Kasumi-1 (cell line): ENCODE measurements around the gene SND1.

Source experiments
- DNase-seq, 2 experiments: peaks; one replicate each; lab custom pipeline; 2025; lab: John Stamatoyannopoulos, UW

The SND1 gene

DNA sequence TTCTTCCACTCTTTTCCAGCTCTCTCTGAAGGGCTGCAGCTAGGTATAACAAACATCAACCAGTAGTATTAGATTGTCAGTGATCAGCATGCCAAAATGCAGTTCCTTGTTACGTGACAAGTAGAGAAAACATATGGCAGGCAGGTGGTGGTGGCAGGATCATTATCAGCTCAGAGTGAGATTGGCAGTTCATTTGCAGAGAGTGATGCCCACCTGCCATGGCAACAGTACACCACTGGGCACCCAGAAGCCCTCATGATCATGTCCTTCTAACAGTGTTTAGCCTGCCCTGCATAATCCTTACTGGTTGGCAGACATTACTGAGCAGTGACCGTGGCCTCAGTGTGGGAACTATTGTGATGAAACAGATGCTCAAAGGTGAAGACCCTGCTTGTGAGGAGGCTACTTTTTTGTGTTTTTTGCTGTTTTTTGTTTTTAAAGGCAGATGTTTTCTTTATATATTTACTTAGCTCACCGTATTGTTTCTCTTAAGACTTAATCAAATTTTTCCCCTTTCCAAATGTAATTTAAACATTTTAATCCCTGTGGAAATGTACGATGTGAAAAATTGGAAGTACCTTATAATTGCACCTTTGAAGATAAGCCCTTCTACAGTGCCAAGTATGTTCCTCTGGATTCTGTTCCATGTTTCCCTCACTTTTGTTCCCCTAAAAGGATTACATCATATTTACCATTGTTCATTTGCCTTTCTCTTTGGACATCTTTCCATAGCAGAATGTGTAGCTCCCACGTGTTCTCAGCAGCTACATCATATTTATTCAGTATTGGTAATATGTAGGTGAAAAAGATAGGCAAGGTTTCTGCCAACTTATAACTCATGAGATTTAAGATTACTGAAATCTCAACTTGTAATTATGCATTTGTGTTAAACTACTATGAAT, 179.6 kb downstream of the SND1 start:
- no peak for DNase-seq

DNA sequence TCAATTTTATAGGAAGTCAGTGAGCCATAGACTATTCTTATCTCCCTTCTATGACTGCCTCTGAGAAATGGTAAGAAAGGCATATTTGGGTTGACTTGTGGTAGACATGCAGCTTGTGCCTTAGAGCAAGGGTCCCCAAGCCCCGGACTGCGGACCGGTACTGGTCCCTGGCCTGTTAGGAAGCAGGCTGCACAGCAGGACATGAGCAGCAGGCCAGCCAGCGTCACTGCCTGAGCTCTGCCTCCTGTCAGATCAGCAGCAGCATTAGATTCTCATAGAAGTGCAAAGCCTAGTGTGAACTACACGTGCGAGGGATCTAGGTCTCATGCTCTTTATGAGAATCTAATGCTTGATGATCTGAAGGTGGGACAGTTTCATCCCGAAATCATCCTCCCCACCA, 180.6 kb downstream of the SND1 start:
- DNase-seq, result no peak

DNA sequence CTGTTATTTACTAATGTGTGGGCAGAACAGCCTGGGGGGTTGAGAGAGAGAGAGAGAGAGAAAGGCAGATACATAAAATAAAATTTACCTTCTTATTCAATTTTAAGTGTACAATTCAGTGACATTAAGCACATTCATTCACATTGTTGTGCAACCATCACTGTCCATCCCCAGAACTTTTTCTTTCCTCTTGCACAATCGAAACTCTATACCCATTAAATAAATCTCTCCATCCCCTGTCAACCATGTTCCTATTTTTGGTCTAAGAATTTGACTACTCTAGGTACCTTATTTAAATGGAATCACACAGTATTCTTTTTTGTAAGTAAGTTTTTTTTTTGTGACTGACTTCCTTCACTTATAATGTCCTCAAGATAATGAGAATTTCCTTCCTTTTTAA, 181.6 kb downstream of the SND1 start:
- DNase-seq, result no peak

DNA sequence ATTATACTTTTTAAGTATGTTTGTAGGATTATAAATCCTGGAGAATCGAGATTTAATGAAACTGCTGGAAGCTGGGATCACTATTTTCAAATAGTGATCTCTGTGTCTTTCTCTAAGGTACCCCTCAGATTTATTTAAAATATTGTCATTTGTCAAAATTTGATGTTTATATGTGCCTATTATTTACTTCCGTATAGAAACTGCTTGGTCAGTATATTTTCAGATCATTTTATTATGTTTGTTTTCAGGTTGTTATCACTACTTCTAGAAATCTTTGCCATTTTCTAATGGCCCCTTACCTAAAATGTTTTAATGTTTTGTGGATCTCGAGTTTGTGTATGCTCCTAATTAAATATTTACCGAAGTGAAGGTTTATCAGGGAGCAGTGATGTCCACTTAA, 183.7 kb downstream of the SND1 start:
- DNase-seq, result no peak

DNA sequence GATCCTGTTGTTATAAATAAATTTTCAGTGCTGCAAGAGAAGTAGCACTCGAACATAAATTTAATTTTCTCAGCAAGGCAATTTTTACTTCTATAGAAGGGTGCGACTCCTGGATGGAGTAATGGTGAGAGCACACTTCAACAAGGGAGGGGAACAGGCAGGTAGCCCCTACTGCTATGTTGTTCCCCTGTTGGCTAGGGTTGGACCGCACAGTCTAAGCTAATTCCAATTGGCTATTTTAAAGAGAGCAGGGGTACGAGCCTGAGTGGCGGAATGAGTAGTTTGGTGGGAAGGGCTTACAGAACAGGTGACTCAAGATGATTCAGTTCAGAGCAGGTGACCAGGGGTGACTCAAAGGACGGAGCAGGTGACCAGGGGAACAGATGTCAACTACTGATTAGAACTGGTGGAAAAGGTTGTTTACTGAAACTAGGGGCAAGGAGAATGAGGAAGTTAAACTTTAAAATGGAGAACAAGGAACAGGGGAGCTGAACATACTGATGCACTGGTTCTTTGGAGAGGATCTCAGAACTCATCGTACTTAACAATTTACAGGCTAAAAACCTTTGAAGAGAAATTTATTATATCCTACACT, 185.9 kb downstream of the SND1 start:
- peak; percentile 68 to 80 for DNase-seq

DNA sequence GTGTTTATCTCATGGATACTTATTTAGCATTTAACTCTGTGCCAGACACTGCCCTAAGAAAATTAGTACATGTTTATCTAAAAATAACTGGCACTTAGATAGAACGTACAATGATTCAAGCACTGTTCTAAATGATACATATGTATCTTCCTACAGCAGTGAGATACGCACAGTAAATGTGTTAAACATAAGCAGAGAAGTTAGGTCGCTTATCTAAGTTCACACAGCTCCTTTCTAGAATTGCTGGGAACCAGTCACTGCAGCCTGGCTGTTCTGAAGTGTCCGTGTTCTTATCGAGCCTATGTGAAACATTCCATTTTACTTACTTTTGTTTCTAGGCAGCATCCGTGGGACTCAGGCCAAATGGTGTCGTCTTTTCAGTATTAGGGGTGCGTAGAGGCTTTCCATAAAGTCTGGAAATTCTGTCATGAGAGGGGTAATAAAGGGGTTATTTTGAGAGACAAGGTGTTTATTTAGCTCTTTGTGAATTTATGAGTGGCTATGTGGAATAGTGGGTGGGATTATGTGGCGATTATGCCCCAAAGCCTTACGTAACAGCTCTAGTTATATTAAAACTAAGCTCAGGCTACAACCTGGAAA, 186.9 kb downstream of the SND1 start:
- no peak for DNase-seq

DNA sequence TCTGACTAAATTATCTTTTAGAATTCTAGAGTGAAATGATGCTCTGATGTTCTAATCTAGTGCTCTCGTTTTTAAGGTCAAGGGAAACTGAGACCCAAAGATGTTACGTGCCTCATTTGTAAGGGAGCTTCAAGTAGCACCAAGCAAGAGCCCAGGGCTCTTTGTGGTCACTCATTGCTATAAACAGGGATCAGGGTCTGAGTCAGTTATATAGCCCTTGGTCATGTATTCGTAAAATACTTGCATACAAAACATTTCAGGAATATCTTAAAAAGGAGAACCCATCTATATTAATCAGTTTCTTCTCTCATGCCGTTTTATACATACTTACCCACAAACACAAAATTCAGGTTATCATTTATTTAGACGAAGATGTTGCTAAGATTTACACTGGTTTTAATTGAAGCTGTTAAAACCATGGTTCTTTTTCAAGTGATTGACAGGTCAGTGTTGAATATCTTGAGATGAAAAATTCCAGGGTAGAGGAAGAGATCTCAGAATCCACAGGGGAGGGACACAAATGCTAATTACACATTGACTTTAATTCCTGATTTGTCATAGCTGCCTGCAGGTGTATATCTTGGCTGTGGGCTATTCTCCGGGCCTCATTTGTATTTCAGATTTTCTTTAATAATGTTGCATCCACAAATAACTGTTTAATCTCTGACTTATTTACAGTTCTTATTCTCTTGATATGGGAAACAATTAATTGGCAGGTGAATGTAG, 188.4 kb downstream of the SND1 start:
- no peak for DNase-seq

DNA sequence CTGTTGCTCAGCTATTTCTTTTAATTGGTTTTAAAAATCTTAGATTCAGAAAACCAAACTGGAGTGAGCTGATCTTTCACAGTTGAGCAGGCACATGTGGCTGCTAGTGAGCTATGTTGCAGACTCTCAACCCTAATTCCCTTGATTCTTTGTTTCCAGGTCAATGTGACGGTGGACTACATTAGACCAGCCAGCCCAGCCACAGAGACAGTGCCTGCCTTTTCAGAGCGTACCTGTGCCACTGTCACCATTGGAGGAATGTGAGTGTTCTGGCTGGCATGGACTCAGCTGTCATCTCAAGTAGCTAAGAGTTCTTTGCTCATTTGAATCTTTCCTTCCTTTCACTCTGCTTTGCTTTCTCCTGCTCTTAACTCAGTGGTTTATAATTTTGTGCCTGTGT, 192.2 kb downstream of the SND1 start:
- no peak for DNase-seq

DNA sequence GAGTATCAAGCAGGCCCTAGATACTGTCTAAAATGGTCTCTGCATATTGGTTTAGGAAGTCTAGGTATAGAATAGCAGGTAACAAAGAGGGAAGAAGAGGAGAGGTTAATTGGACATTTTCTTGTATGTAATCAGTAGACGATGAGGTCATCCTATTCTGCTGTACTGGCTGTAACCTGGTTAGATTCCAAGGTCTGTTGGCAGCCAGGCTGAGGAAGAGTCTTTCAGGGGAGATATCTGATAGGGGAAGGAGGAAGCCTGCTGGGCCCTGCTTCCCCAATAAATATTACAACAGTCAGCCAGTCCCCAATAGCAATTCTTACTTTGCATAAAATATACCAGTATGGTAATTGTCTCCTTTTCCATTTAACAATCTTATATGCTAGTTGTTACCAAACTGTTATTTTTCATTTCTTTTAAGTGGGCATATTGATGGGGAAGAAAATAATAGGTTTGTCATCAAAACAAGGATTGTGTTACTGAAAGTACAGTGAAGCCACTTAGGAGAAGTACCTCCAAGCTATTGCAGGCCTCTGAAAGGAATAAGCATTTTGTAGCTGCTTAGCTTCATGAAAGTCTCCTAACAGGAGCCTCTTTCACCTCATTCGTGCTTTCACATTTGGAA, 192.8 kb downstream of the SND1 start:
- peak; percentile 70 to 77 for DNase-seq

DNA sequence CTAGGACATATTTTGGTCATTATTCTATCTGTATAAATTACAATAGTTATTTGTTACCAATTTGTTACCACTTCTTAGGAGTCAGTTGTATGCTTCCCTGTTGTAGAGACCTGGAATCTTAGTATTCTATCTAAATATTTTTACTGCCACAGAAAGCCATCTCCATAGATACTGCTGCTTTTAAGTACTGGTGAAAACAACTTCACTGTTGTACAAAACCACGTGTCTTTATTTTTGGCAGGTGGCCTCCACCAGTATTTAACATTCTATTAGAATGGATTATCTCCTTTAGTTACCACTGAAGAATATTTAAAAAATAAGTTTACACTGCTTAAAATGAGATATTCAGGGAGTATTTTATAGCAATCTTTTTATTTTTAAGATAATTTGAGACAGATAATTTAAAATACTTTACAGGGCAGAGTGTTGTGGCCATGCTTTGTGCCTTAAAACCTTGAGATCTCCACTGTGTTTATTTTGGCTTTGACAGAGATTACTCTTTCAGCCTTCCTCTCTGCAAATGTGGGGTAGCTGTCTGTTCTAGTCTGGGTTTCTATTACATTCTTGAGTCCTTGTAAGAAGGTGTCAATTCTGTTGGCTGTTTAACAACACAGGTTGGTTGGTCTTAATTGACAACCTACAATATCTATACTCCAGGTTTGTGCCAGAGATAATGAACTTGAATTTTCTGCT, 193.7 kb downstream of the SND1 start:
- DNase-seq, result no peak

DNA sequence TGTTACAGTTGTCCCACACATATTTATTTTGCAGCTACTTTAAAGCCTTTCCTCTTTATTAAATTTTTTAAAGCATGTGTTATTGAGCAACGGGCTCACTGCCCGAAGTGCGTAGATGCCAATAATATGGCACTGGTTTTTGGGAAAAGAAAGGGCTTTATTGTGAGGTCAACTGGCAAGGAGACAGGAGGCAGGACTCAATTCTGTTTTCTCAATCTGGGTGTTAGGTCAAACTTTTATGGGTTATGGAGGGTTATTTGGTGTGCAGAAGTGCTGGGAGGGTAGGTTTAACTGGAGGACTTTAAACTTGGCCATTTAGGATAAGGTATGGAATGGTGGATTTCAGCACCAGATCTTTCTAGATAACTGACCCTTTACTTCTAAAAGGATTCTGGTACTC, 195.6 kb downstream of the SND1 start:
- no peak for DNase-seq

DNA sequence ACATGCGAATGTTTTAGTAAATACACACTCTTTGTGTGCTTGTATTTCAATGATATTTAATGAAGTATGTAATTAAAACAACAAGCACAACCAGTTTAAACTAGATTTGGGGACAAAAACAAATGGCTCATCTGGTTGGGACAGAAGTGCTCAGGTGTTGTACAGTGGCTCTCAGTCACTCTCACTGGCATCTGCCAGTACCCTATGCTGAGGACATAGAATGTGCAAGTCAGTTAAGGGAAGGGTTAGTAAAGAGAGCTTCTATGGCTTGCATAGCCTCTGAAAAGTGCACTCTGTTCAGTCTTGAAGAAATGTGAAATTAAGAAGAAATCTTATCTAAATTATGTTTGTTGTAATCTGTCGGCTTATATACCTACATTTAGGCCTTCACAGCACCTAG, 196.2 kb downstream of the SND1 start:
- no peak for DNase-seq

DNA sequence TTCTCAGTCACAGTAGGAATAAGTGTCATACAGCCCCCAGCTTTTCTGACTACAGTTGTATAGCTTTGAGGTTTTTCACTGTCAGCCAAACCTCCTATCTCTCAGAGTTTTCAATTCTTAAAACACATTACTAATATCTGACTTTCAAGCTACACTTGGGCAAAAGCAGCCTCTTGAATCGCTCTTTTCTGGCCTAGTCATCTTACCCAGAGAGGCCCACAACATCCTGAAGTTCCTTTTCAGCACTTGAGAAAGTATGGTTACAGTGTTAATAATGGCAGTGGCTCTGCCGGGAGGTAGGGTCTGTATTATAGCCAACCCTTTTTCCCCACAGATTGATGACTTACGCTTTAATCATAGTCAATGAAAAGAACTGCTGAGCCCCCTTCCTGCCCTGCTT, 198.2 kb downstream of the SND1 start:
- DNase-seq, result no peak

DNA sequence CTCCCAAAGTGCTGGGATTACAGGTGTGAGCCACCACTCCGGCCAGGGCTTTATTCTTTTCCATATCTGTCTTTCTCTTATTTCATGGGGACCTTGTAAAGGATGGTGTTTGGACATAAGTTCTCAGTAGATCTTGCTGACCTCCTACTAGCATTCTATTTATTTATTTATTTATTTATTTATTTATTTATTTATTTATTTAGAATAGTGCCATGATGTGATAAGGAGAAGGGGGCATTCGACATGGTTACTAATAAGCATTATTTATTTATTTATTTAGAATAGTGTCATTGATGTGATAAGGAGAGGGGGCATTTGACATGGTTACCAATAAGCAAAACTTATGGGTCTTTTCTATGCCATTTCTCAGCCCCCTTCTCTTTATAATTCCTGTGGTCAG, 202.4 kb downstream of the SND1 start:
- DNase-seq, result no peak

DNA sequence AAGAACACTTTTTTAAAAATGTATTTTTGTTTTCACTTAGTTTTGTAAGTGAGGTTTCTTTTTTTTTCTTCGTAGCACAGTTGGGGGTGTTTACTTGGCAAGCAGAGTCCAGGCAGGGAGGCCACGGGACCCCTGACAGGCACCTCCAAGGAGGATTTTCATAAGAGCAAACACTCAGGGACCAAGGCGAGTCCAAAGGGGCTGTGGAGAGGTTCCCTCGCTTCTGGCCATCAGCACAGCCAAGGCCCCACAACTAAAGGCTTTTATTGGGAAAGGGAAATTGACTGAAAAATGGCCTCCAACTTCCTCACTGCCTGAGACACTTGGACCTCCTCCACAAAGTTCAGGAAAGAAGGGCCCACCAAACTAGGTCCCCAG, 205.5 kb downstream of the SND1 start:
- DNase-seq, result no peak

DNA sequence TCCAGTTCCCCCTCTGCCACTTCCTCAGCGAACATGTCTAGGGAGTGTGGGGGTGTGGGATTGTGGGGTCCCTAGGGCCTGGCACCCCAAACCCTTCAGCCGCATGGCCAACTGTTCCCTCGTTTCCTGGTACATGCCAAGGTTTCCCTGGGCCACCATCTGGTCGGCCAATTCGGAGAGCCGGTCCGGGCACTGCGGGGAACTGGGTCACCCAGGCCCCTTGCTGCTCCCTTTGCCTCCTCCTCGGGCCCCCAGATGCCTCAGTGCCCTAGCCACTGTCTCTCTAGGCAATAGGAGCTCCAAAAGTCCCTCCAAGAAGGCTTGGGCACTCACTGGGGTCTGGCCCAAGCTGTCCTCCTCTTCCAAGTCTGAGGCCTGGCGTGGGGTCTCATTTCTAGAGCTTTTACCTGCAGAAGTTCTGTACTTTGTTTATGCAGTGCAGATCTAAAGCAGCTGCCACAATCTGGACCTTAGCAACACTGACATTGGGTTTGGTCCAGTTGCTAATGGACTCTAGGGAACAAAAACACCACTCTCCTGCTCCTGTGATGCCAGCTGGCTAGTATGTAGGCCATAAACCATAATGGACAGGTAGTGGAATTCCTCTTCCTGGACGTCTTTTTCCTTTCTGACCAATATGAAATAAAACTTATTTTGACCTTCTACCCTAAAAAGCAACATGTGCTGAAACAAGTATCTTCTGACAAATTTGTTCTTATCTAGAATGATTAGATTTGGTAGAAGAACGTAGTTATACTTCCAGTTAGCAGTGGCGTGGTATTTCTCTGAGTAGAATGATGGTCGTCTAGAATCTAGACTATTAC, 206.3 kb downstream of the SND1 start:
- no peak for DNase-seq

DNA sequence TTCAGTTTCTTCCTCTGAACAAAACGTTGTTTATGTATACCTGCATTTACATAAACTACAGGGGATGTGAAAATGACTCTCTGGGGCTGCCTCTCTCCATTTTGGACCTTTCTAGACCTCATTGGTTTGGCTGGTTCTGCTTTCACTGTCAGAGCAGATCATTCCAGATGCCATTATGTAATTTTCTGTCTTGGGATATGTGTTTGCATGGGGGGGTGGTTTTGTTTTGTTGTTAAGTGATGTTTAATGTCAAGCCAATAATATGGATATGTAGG, 206.9 kb downstream of the SND1 start:
- DNase-seq, result no peak

DNA sequence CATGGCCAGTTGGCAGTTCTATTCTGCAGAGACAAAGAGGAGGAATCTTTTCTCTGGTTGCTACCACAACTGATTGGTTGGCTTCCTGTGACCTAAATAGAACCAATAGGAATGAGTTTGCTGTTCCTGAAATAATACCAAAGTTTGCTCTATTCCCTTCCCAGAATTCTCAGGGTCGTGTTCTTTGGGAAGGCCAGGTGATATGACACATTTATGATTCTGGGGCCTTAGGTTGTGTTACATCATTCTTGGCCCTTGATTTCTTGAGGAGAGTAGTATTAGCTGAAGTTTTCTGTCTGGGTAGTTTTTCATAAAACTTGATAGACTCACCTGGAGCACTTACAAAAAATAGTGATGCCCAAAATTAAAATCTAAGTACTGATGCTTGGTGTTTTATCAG, 207.3 kb downstream of the SND1 start:
- DNase-seq, result no peak

DNA sequence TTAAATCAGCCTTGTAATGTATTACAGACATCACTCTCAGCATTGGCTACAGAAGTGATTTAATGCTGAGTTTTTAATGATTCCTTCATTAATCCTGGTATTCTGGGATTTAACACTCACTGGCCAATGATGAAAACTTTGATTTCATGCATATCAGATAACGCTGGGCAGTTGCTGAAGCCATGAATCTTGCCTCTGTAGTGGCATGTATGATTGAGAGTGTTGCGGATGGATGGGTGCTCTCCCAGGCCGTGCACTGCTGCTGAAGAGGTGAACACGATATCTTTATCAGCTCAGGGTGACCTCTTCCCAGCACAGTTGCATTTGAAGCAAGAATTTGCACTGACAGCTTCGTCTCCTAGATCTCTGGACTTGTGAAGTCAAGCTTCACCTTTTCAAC, 210.5 kb downstream of the SND1 start:
- no peak for DNase-seq

DNA sequence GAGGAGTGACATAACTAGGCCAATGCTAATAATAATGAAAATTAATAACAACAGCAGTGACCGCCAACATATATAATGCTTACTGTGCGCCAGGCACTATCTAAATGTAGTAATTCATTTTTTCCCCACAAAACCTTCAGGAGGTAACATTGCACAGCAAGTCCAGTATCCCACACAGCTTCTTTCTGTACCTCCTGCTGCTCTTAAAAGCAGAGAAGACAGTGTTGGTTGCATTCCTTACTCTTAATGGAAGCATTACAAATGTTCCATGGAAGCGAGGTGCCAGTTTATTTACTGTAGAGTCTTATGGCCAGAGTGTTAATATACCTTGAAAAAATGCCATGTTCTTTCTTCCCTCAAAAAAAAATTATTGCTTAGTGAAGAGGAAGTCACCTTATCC, 211.1 kb downstream of the SND1 start:
- no peak for DNase-seq

DNA sequence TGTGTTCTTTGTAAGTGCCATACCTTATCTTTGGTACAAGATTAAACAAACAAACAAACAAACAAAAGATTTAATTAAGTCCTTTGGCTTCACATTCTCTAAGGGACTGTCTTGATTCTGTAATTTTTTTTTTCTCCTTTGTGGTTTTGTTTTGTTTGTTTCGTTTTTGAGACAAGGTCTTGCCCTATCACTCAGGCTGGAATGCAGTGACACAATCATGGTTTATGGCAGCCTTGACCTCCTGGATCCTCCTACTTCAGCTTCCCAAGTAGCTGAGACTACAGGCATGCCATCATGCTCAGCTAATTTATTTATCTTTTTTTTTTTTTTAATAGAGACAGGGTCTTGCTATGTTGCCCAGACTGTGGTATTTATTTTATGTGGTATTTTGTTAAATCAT, 213.5 kb downstream of the SND1 start:
- no peak for DNase-seq
